SK-N-SH (cell line): ENCODE results near the gene HOXC13.

Source experiments
- CTCF ChIP-seq: fragments of 200-600 bp; sonication (generic); IDR thresholded peaks from 2 replicates; pipeline ENCODE4 v1.6.1; 2017; ENCODE audit warnings: antibody characterized with exemption, mild to moderate bottlenecking, moderate library complexity
- EP300 ChIP-seq, 2 experiments: IDR thresholded peaks; 2 replicates each; pipeline versions ENCODE4 v1.4.0 to v1.6.1; 2012; ENCODE audit warnings: borderline replicate concordance in 1 of 2, low read depth in 1 of 2, low read length in 1 of 2
- GATA2 ChIP-seq: sonication (generic); formaldehyde crosslinking; IDR thresholded peaks from 2 replicates; pipeline ENCODE4 v1.5.0; 2020; ENCODE audit warnings: mild to moderate bottlenecking, missing genetic modification reagents
- TF ChIP-seq, protein P1 (sequence below): fragments of 150-350 bp; IDR thresholded peaks from 2 replicates; pipeline ENCODE4 v1.6.1; 2016; ENCODE audit warnings: mild to moderate bottlenecking, low read depth, low read length

DNA sequence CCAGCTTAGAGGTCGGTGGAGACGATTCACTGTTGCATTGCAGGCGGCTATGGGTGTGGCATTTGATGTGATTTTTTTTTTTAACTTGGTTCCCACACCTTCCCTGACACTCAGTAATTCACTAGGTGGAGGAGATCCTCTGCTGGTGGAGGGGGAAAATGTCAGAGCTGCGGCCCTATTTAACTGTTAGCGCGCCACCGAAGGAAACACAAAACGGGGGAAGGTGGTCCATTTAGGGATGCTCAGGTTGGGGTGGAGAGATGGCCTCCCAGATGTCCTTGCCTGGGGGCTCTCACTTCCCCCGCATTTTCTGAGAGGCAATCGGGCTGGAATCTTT, 11.8 kb downstream of the HOXC13 start:
- TF ChIP-seq EP300 (IDR thresholded peaks at IDR 0.05; ENCODE audit: borderline replicate concordance in 1 of 2, low read depth in 1 of 2, low read length in 1 of 2): no peak
- TF ChIP-seq, protein P1, sequence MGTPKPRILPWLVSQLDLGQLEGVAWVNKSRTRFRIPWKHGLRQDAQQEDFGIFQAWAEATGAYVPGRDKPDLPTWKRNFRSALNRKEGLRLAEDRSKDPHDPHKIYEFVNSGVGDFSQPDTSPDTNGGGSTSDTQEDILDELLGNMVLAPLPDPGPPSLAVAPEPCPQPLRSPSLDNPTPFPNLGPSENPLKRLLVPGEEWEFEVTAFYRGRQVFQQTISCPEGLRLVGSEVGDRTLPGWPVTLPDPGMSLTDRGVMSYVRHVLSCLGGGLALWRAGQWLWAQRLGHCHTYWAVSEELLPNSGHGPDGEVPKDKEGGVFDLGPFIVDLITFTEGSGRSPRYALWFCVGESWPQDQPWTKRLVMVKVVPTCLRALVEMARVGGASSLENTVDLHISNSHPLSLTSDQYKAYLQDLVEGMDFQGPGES: no peak
- no peak for TF ChIP-seq CTCF
- no peak for TF ChIP-seq GATA2 (CRISPR knock-in tag)
